Stimulated activated CD4-positive, alpha-beta T cell treated with anti-CD3 and anti-CD28 coated beads, Interleukin-15, amount 100 ng/mL, for 1 hour (primary cell): ENCODE results near the gene UBASH3B.
"Not testable (repeated sequence)": the region's sequence is repeated elsewhere in the genome, so short reads cannot be mapped to it uniquely, and the experiment has no call there.

ENCODE experiments used
- DNase-seq, 2 donors: peaks; one replicate each; pipeline ENCODE4 v3.0.0-alpha.2; 2020; ENCODE audit warnings: low read depth in 1 of 2, low spot score in 1 of 2

UBASH3B gene

DNA sequence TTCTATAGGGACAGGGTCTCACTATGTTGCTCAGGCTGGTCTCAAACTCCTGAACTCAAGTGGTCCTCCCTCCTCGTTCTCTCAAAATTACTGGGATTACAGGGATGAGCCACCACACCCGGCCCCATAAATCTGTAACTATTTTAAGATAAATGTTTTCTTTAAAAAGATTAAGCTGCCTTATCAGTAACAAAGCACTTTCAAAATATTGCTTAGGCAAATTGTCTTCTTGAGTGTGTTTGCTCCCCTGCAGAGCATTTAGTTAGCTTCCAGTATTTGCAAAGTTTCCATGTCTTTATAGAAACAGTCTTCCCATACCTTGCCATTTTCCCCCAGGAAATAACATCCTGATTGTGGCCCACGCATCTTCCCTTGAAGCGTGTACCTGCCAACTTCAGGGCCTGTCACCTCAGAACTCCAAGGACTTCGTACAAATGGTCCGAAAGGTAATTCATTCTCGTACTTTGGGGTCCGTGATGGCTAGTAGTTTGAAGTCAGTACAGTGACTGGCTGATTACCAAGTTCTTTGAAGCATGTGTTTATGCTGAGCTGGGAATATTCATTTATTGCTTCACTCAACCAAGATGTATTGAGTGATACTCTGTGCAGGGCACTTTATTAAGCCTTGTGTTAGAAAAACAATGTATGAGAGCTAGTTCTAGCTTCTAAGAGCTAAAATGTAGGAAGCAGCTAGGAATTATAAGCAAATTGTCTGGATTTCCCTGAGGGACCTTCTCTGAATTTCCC, 152.4 kb downstream of the UBASH3B start:
- no peak for DNase-seq

DNA sequence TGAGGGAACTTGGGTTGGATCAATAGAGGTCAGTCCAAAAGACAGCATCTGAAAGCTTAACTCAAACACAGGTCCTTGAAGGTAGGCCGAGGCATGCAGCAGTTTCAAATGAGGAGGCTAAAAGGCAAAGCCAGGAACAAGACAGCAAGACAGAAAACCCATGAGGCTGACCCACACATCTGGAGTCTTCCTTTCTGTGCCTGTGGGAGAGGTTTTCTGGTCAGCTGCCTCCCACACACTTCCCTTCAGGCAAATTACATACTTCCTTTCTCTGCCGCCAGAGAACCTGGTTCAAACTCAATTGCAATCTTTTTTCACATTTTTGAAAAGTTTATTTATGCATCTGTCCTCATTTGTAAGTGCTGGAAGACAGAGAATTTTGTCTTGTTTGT, 153.0 kb downstream of the UBASH3B start:
- DNase-seq, result no peak

DNA sequence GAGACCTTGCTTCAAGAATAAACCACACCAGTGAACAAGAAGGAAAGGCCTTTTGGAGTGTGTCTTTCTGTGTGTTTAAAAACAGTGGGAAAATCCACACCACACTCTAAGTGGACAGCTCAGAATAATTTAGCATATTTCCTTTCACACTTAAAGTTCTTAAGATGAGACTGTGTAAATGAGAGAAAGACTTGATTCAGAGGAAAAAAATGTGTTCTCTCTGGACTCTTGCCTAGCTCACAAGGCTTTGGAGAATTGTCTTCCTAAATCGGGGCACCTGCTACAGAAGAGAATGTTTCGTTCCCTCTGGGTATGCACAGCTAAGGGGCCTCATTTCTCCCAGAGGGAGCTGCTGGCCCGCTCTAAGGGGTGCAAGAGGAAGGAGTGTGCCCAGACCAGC, 154.3 kb downstream of the UBASH3B start:
- DNase-seq, result no peak

DNA sequence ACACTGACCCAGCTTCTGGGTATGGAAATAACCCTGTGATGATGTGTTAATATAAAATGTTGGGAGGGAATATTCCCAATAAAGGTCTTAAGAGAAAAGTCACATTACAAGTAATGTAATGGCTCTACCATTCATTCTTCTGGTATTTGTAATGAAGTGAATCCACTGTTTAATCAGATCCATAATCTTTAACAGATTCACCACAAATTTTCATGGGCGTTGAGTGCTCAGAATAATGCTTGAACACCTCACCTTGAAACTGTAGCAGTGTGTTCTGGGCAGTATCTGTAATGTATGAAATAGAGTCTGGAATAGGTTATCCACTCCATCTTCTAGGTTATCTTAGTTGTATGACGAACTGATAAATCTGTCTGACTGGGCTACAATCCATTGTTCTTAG, 156.2 kb downstream of the UBASH3B start:
- no peak for DNase-seq

DNA sequence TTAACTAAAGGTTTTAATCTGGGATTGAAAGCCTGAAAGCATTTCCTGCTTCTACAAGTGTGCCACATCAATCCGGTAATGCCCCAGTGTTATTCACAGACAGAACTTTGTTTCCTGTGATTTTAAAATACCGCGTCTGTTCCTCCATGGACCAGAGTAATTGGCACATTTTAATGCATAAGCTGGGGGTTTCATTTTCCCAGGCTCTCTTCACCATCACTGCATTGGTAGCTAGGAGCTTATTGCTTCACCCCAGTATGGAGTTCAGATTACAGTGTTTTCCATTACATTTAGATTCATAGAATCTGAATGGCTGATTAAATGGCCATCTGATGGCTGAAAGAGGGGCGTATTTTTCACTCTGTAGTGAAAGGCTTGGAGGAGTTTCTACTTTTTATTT, 157.1 kb downstream of the UBASH3B start:
- DNase-seq, result no peak

DNA sequence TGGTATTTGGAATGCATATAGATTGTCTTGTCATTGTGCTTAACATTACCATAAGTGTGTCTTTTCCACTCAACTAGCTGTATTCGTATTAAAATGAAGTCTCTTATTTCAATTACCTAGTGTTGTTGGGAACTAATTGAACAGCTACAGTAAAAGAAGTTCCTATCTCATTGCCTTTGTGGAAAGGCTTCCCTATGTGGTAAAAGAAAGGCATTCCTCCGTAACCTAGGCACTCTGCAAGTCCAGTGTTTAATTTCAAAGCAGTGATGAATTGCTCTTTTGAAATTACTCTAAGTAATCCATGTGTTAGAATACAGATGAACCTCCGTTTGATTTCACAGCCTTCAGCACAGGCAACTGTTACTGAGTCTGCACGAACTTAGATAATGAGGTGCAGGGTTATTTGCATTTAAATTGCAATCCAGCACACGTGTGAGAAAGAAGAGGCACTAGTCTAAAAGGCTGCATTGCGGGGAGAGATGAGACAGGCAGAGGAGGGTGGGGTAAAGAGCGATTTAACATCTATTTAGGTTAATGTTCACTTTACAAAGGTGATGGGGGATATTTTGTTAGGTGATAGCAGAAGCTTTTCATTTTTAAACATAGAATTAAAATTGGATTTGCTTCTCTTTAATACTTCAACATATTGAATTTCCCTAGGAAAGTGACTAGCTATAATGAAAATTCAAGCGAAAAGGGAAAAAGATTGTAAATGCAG, 157.8 kb downstream of the UBASH3B start:
- DNase-seq, result no peak

DNA sequence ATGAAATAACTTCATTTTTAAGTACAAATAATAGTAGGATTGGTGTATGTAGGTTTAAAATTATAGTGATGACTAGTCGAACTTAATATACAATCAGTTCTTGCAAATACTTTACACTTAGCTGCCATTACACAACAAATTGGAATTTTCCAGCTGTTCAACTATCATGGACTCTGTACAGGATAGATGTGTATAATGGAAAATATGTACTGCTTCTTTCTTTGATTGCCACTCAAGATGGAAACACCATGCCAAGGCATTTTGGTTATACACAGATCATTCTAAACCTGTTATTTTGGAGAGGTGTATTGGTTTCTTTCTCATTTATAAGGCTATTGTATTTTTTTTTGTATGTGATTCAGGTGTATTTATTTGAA, 158.4 kb downstream of the UBASH3B start:
- DNase-seq, result no peak

DNA sequence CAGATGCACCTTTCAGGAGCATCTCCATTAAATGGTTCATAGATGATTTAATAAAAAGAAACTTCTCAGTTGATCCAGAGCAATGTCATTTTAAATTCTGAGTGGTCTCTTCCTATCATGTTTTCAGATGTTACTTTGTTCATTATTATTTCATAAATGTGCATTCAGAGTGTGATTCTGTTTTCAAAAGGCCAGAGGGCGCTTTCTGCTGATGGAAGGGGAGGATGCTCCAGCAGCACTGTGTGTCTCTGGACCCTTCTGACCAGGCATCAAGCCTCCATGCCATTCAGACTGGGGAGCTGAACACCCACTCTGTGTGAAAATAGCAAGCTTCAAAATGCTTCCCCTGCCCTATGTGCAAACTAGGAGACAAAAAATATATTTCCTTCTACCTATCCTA, 158.9 kb downstream of the UBASH3B start:
- no peak for DNase-seq

DNA sequence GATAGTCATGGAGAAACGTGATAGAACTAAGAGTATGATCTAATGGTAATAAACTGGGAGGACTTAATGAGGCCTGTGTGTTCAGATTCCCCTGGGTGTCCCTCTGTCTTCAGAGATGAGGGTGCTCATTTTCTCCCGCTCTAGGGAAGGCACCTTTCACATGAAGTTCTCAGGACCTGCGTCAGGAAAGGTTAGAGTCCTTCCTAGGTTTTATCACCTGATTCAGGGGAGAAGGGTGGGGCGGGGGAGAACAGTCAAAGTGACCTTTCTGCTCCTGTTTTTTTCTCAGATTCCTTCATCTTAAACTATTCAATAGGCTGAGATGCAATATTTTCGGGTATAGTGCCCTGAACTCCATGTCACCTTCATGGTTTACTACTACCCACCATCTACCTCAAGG, 160.4 kb downstream of the UBASH3B start:
- no peak for DNase-seq

DNA sequence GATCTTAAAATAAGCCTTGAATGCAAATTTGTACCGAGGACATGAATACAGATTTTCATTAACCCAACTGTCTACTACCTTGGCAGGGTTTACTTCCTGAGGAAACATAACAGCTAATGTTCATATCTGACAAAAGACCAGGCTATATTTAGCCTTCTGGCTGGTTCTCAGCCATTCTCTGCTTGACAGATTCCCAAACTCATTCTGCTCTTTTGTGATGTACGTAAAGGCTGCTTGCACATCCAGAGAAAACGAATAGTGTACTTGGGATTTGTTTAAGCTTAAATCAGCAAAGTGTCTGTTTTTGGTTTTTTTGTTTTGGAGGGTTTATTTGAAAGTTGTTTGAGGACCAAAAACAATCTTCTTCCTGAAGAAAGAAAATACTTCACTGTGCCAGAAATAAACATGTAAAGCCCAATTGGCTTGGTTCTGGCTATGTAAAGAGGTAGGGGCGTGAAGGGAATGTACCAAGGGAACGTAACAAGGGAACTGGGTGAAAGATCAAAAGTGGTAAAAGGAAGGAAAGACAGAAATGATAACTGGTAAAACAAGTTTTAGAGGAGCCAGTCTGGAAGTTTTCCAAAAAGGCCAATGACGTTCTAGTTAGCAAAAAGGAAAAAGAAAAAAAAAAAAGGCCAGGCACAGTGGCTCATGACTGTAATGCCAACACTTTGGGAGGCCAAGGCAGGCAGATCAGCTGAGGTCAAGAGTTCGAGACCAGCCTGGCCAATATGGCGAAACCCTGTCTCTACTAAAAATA, 161.4 kb downstream of the UBASH3B start:
- no peak for DNase-seq

DNA sequence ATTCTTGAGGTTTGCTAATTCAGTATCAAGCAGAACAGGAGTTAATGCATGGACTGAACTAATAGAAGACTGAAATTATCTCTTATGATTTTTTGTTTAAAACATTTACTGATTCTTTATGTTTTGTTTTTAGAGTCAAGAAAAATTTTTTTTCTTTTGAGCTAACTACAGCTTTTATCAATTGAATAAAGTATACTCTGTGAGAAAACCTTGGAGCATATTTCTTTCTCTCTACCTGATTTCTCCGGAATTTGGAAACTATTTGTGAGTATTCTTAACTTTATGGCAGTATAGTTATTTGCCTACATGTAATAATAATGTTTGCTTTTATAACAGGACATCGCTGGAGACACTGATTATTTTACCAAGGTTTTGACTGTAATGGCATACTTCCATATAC, 164.6 kb downstream of the UBASH3B start:
- DNase-seq, result no peak

DNA sequence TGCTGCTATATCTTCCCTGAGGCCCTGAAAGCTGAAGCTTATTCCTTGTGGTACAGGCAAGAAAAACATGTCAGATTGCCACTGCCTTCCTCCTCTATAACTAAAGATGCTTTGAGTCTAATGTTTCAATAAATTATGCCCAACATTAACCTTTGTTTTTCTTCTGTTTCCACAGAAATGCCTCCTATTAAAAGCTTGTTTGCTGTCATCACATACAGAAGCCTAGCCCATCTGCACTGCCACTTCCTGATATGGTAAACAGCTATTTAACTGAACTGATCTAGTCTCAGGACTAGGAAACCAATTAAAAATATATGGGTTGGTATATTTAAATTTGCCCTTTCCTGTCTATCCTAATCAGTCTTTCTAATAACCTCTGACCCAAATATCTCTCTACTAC, 165.6 kb downstream of the UBASH3B start:
- DNase-seq, result no peak

DNA sequence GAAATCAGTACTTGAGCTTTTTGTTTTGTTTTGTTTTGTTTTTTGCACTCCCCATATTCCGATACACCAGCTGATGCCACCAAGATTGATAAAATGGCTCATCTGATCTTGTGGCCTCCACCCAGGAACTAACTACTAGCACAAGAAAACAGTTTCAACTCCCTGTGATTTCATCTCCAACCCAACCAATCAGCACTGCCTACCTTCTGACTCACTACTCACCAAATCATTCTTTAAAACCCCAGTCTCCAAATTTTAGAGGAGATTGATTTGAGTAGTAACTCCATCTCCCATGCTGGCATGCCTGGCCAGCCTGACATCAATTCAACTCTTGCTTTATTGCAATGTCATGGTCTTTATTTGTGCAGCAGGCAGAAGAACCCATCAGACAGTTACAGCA, 166.7 kb downstream of the UBASH3B start:
- DNase-seq, result no peak

DNA sequence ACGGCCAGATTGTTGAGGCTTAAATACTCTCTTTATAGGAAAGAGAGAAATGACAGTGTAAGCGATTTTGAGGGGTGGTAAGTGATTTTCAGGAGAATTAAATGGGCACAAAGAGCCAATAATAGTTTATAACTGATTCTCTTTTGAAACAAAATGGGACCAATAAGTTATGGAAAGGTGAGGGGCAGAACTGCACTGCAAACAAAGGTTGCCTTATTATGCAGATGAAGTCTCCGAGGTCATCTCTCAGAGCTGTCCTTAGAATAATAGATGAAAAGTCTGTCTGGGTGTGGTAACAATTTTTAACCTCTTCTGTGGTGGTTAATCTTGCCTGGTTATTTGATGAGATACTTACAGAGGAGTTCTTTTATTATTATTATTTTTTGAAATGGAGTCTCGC, 168.0 kb downstream of the UBASH3B start:
- DNase-seq, result no peak

DNA sequence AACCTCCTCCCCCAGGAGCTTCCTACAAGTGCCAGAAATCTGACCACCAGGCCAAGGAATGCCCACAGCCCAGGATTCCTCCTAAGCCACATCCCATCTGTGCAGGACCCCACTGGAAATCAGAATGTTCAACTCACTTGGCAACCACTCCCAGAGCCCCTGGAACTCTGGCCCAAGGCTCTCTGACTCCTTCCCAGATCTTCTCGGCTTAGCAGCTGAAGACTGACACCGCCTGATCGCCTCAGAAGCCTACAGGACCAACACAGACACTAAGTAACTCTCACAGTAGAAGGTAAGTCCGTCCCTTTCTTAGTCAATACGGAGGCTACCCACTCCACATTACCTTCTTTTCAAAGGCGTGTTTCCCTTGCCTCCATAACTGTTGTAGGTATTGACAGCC, 173.8 kb downstream of the UBASH3B start:
- not testable (repeated sequence) for DNase-seq

DNA sequence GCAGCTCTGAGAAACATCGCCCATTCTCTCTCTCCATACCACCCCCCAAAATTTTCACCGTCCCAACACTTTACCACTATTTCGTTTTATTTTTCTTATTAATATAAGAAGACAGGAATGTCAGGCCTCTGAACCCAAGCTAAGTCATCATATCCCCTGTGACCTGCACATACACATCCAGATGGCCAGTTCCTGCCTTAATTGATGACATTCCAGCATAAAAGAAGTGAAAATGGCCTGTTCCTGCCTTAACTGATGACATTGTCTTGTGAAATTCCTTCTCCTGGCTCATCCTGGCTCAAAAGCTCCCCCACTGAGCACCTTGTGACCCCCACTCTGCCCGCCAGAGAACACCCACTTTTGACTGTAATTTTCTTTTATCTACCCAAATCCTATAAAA, 176.8 kb downstream of the UBASH3B start:
- DNase-seq, result not testable (repeated sequence)

DNA sequence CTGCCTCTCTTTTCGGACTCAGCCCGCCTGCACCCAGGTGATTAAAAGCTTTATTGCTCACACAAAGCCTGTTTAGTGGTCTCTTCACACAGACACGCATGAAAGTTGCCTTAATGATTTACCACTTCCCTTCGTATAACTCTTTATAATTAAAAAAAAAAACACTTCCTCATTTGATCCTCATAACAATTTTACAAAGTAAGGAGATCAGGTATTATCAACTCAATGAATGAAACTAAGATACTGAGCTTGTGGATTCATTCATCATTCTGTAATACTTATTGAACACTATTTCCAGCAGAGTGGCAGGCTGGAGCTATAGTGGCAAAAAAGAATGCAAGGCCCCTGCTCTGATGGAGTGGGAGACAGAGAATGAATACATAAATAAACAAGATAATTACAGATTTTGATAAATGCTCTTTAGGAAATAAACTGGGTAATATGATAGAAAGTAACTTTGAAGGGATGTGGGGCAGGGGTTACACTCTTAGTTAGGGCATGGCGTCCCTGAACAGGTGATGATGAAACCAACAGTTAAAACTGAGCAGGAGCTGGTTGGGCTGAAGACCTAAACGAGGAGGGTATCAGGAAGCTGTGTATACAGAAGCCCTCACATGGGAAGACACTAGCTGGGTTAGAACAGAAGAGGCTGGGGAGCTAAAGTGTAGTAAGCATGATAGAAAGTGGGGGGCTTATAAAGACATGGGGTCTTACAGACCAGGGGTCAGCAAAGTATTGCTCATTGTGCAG, 177.4 kb downstream of the UBASH3B start:
- DNase-seq, result no peak

DNA sequence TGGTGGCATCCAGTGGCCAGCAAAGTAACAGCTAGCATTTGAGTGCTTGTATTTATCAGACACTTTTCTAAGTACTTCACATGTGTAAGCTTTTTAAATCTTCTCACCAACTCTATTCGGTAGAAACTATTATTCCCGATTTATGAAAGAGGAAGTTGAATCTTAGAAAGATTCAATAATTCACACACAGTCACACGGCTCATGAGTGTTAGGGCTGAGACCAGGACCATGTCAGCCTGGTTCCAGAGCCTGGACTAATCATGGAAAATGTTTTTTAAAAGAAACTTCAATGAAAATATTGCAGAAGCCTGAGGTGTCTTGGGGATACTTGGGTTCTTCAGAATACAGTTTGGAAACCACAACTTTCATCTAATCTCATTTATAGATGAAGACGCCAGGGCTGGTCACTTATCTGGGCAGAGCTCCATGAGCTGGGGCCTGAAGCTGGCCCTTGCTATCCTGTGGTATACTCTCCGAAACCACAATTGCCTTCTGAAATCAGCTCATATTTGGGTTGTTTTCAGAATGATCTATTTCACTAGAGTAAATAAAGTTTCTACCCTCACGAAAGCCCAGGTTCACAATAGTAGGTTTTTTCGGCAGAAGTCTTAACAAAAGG, 178.4 kb downstream of the UBASH3B start:
- DNase-seq, result no peak

DNA sequence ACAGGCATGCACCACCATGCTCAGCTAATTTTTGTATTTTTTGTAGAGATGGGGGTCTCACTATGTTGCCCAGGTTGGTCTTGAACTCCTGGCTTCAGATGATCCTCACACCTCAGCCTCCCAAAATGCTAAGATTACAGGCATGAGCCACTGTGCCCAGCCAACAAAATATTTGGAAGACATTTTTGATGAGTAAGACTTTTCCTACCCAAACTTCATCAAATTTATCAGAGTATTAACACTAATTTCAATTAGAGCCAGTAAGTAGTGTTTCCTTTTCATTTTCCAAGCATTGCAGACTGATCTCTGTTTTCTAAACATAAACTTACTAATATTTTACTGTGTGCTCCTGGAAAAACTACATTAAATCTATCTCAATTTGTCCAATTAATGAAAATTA, 181.4 kb downstream of the UBASH3B start:
- no peak for DNase-seq

DNA sequence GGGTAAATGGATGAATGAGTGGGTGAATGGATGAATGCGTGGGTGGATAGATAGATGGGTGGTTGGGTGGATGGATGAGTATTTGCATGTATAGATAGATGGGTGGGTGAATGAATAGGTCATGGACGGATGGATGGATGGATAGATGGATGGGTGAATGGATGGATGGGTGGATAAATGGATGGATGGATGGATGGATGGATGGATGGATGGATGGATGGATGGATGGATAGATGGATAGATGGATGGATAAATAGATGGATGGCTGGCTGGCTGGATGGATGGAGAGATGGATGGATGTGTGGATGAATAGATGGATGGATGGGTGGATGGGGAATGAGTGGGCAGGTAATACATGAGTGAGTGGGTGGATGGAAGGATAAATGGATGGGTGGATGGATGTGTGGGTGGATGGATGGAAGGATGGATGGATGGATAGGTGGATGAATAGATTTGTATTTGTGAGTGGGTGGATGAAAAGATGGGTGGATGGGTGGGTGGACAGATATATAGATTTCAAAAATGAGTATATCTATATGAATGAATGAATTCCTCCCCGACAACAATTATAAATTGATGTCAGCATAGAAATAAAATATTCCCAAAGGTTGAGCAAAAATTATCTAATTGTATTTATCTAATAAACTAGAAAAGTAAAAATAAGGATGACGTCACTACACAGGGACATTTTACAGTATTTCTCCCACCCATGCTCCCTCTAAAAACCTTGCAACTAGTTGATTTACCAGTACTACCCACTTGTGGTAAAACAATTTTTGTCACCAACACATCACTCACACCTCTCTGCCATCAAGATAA, 182.2 kb downstream of the UBASH3B start:
- no peak for DNase-seq
